GM19193 (cell line): ENCODE measurements around the gene BTBD2.

Source experiments
- POLR2A ChIP-seq: IDR thresholded peaks from 4 replicates; pipeline ENCODE4 v1.6.1; 2011; ENCODE audit not compliant: insufficient read depth, insufficient read length; ENCODE audit errors: extremely low read depth

Gene BTBD2

DNA sequence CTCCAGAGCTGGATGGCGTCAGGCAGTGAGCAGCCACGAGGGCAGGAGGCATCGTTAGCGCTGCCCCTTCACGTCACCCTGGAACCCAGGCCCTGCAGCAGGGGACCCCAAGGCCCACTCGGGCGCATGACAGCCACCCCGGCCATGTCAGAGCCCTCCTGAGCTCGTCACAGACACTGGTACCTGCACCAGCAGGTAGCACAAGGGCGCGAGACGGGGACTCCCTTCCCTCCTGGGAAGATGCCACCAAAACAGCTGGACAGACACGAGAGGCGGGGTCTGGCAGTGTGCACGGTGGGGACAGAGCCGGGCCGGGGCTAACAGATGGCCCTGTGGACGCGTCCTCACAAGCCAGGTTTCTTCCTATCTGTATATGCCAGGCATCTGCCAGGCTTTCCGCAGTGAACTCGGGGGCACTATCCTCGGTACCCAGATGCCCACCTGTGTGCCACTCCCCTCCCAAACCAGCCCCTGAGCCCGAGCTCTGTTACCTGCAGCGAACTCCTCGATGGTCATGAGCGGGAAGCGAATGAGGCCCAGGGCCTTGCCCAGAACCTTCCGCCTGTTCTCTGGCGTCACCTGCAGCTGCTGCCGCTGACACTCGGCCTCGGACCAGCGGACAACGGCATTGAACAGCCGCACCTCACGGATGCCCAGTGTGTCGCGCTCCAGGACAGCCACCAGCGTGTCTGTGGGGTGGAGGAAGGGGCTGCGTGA lies 25.8 kb downstream of the BTBD2 start:
- no peak for TF ChIP-seq POLR2A

DNA sequence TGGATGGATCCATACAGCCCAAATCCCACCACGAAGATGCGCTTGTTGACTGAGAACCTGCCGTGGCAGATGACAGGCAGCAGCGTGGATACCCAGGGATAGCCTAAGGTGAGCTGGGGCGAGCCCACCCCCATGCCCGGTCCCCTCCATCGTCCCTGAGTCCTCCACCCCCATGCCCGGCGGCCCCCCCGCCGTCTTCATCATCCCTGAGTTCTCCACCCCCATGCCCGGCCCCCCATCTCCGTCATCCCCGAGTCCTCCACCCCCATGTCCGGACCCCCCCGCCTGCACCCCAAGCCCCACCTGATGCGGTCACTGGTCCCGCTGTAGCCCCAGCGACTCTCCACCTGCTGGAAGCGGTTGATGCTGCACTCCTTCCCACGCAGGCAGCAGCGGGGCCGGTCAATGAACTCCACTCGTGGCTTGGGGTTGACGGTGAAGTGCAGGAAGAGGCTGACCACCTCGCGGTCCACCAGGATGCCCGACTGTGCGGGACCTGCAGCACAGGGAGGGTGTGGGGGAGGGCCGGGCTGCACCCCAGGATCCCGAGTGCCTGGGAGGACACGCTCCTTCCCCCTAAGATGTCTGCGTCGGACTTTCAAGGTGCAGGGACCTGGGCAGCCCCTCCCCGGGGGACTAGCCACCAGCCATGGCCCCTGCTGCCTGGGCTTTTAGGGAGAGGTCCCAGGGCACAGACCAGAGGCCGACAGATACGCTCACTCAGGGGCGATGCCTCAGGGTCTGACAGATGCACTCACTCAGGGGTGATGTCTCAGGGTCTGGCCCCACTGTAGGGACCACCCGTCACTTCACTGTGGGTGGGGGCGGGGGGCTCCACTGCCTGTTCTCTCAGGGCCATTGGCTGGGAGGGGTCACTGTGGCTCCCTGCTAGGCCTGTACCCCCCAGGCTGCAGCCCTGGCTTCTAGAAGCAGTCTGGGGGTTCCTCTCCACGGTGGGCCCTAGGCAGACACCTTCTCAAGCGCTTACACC lies 28.0 kb downstream of the BTBD2 start:
- no peak for TF ChIP-seq POLR2A

GRCh38 chr19:1986357-1987162 lies 29.0 kb downstream of the BTBD2 start:
- TF ChIP-seq POLR2A = peak; percentile 12

DNA sequence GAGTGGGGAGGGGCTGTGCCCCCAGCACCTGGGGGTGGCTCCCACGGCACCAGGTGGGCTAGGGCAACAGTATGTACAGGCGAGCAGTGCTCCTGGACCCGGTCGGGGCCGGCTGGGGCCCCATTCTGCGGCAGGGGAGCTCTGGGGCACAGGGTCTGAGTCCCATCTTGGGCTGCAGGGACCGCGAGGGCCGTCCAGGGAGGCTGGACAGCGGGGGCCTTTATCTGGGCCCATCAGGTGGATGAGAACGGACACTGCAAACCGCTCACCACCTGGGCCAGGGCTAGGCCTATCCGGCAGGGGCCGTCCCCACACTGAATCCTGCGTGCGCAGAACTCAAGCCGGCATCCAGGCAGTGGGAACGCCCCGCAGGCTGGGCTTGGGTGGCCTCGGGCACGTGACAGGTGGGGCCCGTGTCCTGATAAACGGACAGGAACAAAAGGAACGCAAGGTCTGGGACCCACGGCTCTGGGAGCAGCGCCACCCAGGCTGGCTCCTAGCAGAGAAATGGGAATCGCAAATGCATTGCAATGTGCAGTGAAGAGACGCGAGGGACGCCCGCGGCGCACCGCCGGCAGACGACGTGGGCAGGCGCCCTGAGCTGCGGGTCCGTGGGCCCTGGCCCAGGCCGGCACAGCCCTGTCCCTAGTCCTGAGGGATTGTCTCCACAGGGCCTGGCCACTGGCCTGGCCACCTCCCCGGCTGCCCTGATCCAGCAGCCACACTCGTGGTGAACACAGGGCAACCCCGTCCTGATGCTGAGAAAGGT lies 29.7 kb downstream of the BTBD2 start:
- no peak for TF ChIP-seq POLR2A

DNA sequence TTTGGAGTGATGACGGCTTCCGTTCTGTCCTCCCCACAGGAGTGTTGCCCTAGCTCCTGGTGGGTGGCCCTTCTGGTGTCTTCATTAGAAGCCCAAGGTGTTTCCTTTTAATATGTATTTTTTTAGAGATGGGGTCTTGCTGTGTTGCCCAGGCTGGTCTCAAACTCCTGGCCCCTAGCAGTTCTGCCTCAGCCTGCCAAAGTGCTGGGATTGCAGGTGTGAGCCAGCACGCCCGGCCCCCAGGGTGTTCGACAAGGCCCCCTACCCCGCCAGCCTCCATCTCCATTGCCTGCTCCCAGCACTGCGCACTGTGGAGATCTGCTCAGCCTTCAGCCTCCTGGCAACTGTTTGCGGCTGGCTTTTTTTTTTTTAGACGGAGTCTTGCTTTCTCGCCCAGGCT lies 31.2 kb downstream of the BTBD2 start:
- no peak for TF ChIP-seq POLR2A

- TF ChIP-seq POLR2A = no peak
These were observed 34.3 kb downstream of the BTBD2 start for GRCh38 chr19:1981253-1981652.

DNA sequence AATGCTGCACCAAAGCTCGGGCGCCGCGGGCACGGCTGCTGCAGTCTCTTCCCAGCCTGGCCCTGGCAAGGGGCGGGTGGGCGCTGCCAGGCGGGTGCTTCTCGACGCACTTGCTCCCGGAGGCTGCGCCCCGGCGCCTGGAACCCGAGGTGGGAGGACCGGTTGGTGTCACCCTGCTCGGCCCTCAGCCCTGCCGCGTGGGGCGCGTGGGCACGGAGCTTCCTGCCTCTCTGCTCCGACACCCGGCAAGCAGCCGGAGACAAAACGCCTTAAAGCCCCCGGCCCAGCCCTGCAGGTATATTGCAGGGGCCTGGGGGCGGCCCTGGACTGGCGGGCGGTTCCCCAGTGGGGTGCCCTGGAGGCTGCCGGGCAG lies 34.7 kb downstream of the BTBD2 start:
- no peak for TF ChIP-seq POLR2A

DNA sequence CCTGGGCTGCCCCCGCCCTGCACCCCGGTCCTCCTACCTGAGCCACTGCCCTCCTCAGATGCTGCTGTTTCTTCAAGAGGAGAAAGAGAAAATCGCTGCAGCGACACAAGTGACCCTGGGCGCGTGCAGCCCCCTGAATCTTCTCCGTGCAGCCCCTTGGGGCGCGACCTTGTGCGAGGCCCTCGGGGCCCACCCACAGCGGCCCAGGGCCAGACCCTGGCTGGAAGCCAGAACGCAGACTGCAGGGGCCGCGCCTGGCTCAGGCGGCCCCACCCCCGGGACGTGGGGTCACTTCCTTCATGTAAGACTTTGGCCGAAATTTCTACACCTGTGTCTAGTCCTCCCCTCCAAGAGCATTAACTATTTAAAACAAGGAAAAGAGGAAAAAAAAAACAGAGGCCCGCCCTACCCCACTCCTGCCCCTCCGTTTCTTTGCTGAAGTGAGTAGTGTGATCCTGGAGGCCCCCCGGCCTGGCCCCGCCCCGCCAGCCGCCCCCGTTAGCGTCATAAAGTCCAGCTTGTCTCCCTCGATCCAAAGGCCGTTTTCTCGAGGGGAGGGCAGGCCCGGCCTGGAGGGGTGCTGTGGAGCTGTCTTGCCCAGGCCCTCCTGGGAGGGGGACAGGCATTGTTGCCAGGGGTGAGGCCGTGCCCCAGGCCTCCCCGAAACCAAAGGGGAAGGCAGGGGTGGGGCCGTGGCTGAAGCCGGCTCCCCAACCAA lies 35.3 kb downstream of the BTBD2 start:
- TF ChIP-seq POLR2A = no peak

GRCh38 chr19:1979642-1980041 lies 35.9 kb downstream of the BTBD2 start:
- TF ChIP-seq POLR2A = no peak

GRCh38 chr19:1979017-1979416 lies 36.5 kb downstream of the BTBD2 start:
- TF ChIP-seq POLR2A = no peak

- TF ChIP-seq POLR2A = no peak
These were observed 37.1 kb downstream of the BTBD2 start for GRCh38 chr19:1978346-1978894.

DNA sequence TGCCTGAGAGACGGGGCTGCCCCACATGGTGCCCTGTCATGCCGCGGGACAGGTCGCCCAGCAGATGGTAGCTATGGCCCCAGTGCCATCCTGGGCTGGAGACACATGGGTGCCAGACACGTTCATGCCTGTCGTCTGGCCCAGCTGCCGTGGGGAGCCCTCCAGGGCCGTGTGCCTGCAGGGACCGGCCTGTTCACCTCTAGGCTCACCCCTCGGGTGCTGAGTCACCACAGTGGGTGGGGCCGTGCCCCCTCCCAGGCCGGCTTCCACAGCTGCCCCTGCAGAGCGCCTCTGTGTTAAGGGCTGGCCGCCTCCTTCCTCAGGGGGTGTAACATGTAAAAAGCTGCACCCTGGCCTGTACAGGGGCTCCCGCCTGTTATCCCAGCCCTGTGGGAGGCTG lies 38.4 kb downstream of the BTBD2 start:
- TF ChIP-seq POLR2A = no peak

DNA sequence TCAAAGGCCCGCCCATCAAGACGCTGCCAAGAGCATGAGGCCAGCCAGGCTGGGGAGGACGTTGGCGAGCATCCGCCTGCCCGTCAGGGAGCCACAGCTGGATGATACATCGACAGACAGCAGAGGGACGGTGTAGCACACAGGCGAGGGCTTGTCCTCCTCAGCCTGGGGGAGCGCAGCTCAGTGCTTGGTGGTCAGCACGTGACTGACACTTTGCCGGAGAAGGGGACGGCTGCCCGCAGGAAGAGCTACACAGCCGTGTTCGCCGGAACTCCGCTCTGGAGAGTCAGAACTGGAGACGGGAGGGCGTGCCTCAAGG lies 40.4 kb downstream of the BTBD2 start:
- no peak for TF ChIP-seq POLR2A
